ENCODE results near the gene MAGI2.

MAGI2 gene

DNA sequence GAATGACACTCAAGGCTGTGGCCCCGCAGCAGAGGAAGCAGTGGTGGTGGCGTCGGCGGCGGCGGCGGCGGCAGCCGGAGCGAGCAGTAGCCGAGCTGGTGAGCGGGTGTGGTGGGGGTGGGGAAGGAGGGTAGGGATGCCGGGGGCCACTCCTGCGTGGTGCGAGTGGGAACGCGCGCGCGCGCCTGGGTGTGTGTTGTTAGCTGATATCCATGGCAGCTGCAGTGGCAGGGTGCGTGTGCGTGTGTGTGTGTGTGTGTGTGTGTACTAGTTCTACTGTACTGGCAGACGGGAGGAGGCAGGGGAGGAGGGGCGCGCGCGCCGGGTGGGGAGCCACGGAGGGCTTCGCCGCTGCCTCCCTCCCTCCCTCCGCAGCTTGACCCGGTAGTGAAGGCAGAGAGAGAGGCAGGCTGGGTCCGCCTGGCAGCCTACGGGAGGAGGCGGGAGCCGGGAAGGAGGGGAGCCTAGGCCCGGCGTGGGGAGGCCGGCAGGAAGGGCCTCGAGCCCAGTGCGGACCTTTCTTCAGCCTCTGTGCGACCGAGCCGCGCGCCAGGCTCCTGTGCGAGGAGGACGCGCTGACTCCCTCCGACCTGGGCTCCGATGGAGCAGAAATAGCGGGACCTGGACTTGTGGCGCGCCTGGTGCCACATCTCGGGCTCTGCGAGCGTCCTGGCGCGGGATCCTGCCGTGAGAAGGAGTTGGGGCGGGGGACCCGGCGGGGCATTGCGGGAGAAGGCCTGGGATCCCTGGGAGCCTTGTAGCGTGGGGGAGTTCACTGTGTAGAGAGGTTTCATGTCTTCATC is at the start of gene MAGI2:
MAGI2 (minus strand) TSS at position 110 of the 803 bp plus-strand sequence. CDS start 347 bp downstream, outside the sequence.
- peak; percentile 25 for DNase-seq (ENCODE audit: low spot score)
- in situ Hi-C loops (cut with MboI; ENCODE audit: low sequenced_read_pairs, unreplicated experiment), result no loop called here
- TF ChIP-seq, protein P1, sequence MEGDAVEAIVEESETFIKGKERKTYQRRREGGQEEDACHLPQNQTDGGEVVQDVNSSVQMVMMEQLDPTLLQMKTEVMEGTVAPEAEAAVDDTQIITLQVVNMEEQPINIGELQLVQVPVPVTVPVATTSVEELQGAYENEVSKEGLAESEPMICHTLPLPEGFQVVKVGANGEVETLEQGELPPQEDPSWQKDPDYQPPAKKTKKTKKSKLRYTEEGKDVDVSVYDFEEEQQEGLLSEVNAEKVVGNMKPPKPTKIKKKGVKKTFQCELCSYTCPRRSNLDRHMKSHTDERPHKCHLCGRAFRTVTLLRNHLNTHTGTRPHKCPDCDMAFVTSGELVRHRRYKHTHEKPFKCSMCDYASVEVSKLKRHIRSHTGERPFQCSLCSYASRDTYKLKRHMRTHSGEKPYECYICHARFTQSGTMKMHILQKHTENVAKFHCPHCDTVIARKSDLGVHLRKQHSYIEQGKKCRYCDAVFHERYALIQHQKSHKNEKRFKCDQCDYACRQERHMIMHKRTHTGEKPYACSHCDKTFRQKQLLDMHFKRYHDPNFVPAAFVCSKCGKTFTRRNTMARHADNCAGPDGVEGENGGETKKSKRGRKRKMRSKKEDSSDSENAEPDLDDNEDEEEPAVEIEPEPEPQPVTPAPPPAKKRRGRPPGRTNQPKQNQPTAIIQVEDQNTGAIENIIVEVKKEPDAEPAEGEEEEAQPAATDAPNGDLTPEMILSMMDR (IDR thresholded peaks at IDR 0.05; ENCODE audit: borderline replicate concordance, control extremely low read depth, extremely low read depth, insufficient read depth, missing control alignments), result no peak

DNA sequence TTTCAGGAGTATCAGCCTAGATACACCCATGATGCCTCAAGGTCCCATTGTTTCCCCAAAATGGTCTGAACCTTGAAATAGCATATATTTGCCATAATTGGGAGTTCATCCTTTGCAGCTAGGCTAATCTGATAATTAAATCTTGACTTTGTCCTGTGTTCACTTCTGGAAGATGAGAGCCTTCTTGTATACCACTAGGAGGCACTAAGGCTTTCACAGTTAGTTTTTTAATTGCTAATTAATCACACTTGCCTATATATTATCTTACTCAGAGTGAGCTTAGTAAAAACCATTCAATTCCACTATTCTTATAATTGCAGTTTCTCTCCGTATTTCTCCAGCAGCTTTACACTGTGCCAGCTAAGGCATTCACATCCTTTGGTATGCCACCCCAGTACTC is 48.7 kb upstream of the MAGI2 start:
- TF ChIP-seq, protein P1 (IDR thresholded peaks at IDR 0.05; ENCODE audit: borderline replicate concordance, control extremely low read depth, extremely low read depth, insufficient read depth, missing control alignments), result no peak
- in situ Hi-C loops (cut with MboI; ENCODE audit: low sequenced_read_pairs, unreplicated experiment), result no loop called here
- DNase-seq (ENCODE audit: low spot score), result no peak

DNA sequence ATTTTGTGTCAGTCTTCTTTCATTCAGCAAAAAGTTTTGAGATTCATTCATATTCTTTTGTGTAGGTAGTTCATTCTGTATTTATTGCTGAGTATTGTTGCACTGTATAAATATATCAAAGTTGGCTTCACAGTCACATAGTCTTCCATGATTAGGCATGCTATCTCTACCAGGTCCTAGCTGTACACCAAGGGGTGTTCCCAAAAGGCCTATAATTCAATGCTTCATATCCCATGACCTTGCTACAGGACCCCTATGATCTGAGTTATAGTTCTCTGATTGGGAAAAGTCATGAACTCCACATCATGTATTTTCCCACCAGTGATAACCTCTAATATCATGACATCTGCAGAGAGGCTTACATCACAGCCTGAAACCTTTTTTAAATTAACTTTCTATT is 47.3 kb upstream of the MAGI2 start:
- in situ Hi-C loops (cut with MboI; ENCODE audit: low sequenced_read_pairs, unreplicated experiment), result no loop called here
- no peak for DNase-seq (ENCODE audit: low spot score)
- TF ChIP-seq, protein P1 (IDR thresholded peaks at IDR 0.05; ENCODE audit: borderline replicate concordance, control extremely low read depth, extremely low read depth, insufficient read depth, missing control alignments), result no peak

DNA sequence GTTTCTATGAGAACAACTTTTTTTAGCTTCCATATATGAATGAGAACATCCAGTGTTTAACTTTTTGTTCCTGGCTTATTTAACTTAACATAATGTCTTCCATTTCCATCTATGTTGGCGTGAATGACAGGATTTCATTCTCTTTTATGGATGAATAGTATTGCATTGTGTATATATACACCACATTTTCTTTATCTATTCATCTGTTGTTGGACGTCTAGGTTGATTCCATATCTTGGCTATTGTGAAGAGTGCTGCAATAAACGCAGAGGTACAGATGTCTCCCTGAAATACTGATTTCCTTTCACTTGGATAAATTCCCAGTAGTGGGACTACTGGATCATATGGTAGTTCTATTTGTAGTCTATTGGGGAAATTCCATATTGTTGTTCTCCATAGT is 44.3 kb upstream of the MAGI2 start:
- DNase-seq (ENCODE audit: low spot score), result no peak
- in situ Hi-C loops (cut with MboI; ENCODE audit: low sequenced_read_pairs, unreplicated experiment), result no loop called here
- TF ChIP-seq, protein P1 (IDR thresholded peaks at IDR 0.05; ENCODE audit: borderline replicate concordance, control extremely low read depth, extremely low read depth, insufficient read depth, missing control alignments), result no peak

DNA sequence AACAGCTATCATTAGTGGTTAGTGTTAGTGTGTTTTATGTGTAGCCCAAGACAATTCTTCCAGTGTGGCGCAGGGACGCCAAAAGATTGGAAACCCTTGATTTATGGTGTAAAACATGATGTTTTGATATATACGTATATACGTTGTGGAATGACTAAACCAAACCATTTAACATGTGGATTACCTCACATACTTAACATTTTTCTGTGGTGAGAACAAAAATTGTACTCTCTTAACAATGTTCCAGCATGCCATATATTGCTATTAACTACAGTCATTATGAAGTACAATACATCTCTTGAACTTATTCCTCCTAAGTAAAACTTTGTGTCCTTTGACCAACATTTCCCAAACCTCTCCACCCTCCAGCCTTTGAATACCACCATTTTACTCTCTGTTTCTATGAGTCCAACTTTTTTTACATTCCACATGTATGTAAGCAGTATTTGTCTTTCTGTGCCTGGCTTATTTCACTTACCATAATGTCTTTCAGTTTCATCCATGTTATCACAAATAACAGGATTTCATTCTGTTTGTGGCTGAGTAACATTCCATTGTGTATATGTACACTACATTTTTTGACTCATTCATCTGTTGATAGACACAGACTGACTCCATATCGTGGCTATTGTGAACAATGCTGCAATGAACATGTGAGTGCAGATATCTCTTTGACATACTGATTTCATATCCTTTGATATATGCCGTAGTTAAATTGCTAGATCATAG is 42.2 kb upstream of the MAGI2 start:
- TF ChIP-seq, protein P1 (IDR thresholded peaks at IDR 0.05; ENCODE audit: borderline replicate concordance, control extremely low read depth, extremely low read depth, insufficient read depth, missing control alignments), result no peak
- no peak for DNase-seq (ENCODE audit: low spot score)
- in situ Hi-C loops (cut with MboI; ENCODE audit: low sequenced_read_pairs, unreplicated experiment), result no loop called here

DNA sequence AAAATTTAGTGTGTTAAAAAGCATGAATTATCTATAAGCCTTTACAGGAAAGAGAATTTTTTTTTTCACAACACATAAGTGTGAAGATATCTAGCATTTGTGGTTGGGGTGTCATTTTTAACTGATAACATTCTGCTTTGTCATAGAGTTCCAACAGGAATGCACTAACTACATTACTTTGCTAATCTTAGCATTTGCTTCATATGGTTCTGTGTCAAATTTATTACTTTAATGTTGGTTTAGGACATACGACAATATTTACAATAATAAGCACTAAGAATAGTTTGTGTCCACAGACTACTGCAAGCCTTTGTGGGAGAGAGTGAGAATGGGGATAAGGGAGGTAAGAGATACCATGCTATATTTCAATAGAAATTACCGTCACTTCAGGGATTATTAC is 40.6 kb upstream of the MAGI2 start:
- TF ChIP-seq, protein P1 (IDR thresholded peaks at IDR 0.05; ENCODE audit: borderline replicate concordance, control extremely low read depth, extremely low read depth, insufficient read depth, missing control alignments), result no peak
- in situ Hi-C loops (cut with MboI; ENCODE audit: low sequenced_read_pairs, unreplicated experiment), result no loop called here
- DNase-seq (ENCODE audit: low spot score), result no peak

Measured in GM13976 (cell line).